Stimulated activated CD8-positive, alpha-beta memory T cell treated with anti-CD3 and anti-CD28 coated beads, Interleukin-4, amount 100 ng/mL, for 1 hour (primary cell): ENCODE results near the gene NEURL1.
"Not testable (repeated sequence)": the region's sequence is repeated elsewhere in the genome, so short reads cannot be mapped to it uniquely, and the experiment has no call there.

Experiments
- DNase-seq, 2 donors: peaks; one replicate each; pipeline ENCODE4 v3.0.0-alpha.2; 2020; ENCODE audit warnings: low read depth in 2 of 2, low spot score in 1 of 2

The NEURL1 gene

GRCh38 chr10:103493916-103494877, 692 bp downstream of the NEURL1 start:
- no peak for DNase-seq

- DNase-seq: no peak
Observed at GRCh38 chr10:103495321-103495720, 1.8 kb downstream of the NEURL1 start.

- DNase-seq: no peak
Observed at GRCh38 chr10:103497161-103497915, 3.8 kb downstream of the NEURL1 start.

GRCh38 chr10:103498936-103499638, 5.6 kb downstream of the NEURL1 start:
- no peak for DNase-seq

GRCh38 chr10:103499881-103500280, 6.4 kb downstream of the NEURL1 start:
- DNase-seq: no peak

- no peak for DNase-seq
Observed at GRCh38 chr10:103500481-103500880, 7.0 kb downstream of the NEURL1 start.

GRCh38 chr10:103501186-103501585, 7.7 kb downstream of the NEURL1 start:
- no peak for DNase-seq

GRCh38 chr10:103502849-103503660, 9.6 kb downstream of the NEURL1 start:
- no peak for DNase-seq

GRCh38 chr10:103503777-103504176, 10.3 kb downstream of the NEURL1 start:
- DNase-seq: not testable (repeated sequence)

GRCh38 chr10:103504181-103504783, 10.8 kb downstream of the NEURL1 start:
- no peak for DNase-seq

GRCh38 chr10:103506061-103506460, 12.6 kb downstream of the NEURL1 start:
- DNase-seq: no peak

GRCh38 chr10:103507235-103508191, 14.0 kb downstream of the NEURL1 start:
- no peak for DNase-seq

- DNase-seq: no peak
Observed at GRCh38 chr10:103510046-103510685, 16.7 kb downstream of the NEURL1 start.

- no peak for DNase-seq
Observed at GRCh38 chr10:103510791-103511752, 17.6 kb downstream of the NEURL1 start.

GRCh38 chr10:103512166-103512565, 18.7 kb downstream of the NEURL1 start:
- DNase-seq: no peak

- no peak for DNase-seq
Observed at GRCh38 chr10:103512591-103513379, 19.3 kb downstream of the NEURL1 start.
